GM19395 (cell line): Measurements from ENCODE around the gene CA12.

Source experiments
- ATAC-seq: cut with Tn5 transposase; IDR thresholded peaks from one replicate; pipeline ENCODE4 v1.9.1; 2021; ENCODE audit warnings: mild to moderate bottlenecking, moderate library complexity; ENCODE audit not compliant: unreplicated experiment

Gene CA12

GRCh38 chr15:63312286-63312685 lies 69.4 kb downstream of the CA12 start:
- ATAC-seq = no peak

GRCh38 chr15:63310646-63311045 lies 71.0 kb downstream of the CA12 start:
- no peak for ATAC-seq

GRCh38 chr15:63308947-63309346 lies 72.7 kb downstream of the CA12 start:
- ATAC-seq = no peak

DNA sequence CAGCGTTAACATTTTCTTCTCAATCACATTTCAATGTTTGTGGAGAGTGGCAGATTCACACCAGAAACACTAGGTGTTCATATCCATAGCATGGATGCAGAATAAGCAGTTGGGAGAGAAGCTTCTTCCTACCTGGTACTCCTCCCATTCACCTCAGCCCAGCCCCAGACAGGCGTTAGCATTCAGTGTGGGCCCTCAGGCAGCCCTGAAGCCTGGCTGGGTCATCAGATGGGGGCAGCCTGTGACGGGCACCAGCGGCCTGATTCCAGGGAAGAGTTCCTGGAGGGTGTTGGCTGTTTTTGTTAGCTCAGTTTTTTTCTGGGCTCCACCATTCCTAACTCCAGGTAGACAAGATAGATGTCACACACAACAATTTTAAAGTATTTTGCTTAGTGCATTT lies 73.2 kb downstream of the CA12 start:
- ATAC-seq = no peak

DNA sequence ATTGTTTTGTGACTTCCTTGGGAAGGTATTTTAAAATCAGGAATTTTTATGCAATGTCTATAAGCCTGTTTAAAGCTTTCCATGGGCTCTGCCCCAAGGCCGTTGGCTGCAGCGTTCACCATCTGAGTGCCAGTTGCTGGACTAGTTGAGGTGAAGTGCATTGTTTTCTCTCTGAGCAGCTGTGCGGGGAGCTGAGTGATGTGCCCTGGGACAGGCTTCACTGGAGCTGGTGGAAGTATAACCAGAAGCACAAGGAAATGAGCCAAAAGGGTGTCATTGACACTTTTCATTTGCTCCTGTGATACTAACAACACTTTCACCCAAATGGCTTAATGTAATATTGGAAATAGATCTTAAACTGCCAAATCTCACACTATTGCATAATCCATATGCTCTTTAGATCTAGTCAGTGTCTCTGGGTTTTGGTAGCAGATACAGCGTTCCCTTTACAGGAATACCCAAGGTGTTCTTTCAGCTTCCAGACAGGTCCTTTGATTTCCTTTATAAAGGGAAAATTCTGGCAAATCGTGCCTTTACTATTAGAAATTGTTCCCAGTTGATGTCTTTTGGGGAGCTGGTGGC lies 75.1 kb downstream of the CA12 start:
- ATAC-seq = no peak

- ATAC-seq = no peak
Observed at GRCh38 chr15:63305260-63305659, 76.4 kb downstream of the CA12 start.

DNA sequence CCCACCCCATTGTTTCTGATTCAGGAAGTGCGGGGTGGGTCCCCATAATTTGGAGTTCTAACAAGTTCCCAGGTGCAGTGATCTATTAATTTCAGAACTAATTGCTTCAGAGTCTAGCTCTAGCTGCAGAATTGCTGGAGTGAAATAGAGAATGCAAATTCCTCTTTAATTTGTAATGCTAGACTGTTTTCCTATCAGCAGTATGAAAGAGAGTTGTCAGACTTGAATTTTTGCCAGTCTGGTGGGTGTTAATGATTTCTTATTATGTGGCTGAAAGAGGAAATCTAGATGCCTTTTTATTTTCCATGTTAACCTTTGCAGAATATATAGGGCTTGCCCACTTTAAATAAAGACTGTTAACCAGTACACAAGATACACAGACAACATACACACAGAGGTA lies 80.6 kb downstream of the CA12 start:
- no peak for ATAC-seq

- ATAC-seq = no peak
Observed at GRCh38 chr15:63299943-63300575, 81.6 kb downstream of the CA12 start.

DNA sequence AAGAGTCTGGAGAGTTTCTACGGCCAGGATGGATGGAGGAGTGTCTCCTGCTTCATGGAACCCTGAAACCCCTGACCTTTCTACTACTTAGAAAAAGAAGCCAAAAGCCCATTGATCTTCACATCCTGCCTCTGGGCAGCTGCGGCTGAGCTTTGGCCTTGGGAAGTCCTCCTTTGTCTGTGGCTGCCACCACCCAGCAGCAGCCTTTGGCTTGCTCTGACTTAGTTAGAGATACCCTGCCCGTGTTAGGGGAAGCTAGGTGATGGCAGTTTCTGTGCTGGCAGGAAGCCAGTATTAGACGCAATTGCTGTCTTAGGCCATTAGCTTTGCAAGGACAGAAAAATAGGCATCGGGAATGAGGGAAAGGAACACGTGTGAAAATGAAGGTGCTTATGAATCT lies 85.5 kb downstream of the CA12 start:
- ATAC-seq = no peak

- ATAC-seq = no peak
Observed at GRCh38 chr15:63295341-63295740, 86.3 kb downstream of the CA12 start.

DNA sequence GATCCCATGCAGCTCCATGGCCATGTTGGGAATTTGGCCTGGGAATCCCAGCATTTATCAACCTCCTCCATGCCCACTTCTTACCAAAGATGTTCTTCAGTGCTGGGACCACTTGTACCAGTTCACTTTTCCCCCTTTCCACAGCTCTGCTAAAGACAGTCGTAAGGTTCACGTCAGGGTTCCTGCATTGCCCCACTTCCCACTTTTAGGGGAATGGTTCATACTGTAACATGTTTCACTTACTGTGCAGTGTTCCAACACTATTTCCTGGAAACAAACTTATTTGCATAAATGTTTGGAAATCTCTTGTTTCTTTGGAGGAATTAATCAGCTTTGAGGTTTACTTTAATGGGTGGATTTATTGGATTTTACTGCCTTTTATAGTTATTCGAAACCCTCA lies 87.3 kb downstream of the CA12 start:
- no peak for ATAC-seq

- ATAC-seq = no peak
Observed at GRCh38 chr15:63292771-63293170, 88.9 kb downstream of the CA12 start.

DNA sequence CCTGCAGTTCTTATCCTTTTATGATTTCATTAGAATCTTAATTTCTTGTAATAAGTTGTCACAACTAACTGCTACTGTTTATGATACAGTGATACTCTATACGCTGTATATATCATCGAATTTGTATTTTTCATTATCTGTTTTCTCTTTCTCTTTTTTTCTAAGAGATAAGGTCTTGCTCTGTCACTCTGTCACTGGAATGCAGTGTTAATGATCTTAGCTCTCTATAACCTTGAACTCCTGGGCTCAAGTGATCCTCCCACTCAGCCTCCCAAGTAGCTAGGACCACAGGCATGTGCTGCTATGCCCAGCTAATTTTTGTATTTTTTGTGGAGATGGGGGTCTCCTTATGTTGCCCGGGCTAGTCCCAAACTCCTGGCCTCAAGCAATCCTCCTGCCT lies 89.4 kb downstream of the CA12 start:
- ATAC-seq = no peak

DNA sequence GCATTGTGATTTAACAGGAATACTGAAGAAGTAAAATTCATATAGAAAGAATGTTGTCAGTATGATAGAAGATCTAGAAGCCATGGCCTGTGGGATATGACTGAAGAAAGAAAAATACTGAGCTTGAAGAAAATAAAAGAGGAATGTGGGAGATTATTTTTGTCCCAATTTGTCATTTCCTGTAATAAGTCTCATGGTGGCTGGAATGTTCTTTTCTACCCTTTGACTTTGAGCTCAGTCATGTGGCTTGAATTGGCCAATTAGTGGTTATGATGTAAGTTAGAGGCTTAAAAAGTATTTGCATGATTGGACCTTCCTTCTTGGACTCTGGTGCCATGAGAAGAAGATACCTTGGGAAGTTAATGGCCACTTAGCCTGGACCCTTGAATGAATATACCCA lies 90.1 kb downstream of the CA12 start:
- no peak for ATAC-seq

GRCh38 chr15:63288778-63289378 lies 92.8 kb downstream of the CA12 start:
- no peak for ATAC-seq

GRCh38 chr15:63288342-63288741 lies 93.3 kb downstream of the CA12 start:
- ATAC-seq = no peak

DNA sequence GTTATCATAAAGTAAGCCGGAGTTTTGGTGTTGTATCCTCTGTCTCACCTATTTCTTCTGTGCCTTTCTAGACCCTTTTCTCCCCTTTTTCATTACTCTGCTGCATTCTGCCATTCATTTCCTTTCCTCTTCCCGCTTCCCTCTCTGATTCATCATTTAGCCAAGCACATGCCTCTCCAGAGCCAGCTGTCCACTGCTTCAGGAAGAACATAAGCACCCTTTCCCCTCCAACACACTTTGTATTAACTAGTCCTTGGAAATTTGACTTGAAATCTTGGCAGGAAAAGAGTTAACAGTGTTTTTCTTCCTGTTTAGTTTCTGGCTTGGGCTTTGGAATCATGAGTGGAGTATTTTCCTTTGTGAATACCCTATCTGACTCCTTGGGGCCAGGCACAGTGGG lies 94.5 kb downstream of the CA12 start:
- ATAC-seq = no peak

DNA sequence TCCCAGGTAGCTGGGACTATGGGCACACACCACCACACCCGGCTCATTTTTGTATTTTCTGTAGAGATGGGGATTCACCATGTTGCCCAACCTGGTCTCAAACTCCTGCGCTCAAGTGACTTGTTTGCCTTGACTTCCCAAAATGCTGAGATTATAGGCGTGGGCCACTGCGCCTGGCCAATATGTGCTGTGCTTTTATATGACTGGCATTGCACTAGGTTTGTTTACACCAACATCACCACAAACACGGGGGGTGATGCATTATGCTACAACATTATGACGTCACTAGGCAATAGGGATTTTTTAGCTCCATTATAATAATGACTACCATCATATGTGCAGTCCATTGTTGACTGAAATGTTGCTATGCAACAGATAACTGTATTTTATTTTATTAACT lies 97.3 kb downstream of the CA12 start:
- ATAC-seq = no peak

GRCh38 chr15:63283126-63283525 lies 98.5 kb downstream of the CA12 start:
- no peak for ATAC-seq

DNA sequence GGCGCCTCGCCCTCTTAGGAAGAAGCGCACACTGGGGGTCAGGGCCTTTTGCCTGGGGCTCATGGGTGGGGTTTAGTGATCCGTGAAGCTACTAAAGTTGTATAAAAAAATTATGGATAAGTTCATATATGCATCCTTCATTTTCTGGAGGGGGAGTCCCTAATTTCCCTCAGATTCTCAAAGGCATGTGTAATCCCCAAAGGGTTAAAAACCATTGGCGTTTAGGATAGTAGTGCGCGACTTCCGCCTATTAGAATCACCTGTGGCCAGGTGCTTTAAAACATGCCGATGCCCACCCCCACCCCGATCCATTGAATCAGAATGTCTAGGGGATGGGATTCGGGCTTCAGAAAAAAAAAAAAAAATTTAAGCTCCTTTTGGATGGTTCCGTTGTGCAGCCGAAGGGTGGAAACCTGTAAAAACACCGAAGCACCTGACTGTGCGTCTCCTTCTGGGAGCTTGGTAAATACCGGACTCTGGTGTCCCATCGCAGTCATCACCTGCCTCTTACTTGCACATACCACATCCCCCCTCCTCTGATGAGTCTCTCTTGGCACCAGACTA lies 103.7 kb downstream of the CA12 start:
- ATAC-seq = no peak

GRCh38 chr15:63277038-63277892 lies 104.4 kb downstream of the CA12 start, which contains the start of gene APH1B:
Gene APH1B (plus strand): TSS chr15:63277605. CDS start chr15:63277624, 19 bp downstream.
- ATAC-seq = no peak
